MCF 10A (cell line): Measurements from ENCODE around the gene EGR4. TPM values are rescaled to one million over a fixed set of nuclear protein-coding genes. Genes with fewer than 3 reads are reported as not detected.
"Not testable (repeated sequence)": the region's sequence is repeated elsewhere in the genome, so short reads cannot be mapped to it uniquely, and the experiment has no call there.

Experiments used
- BruUV-seq: library from RNA; stranded (reverse); fragments of 400-500 nt; replicated peaks from 2 replicates; lab custom pipeline; 2021; lab: Mats Ljungman, UMichigan
- CTCF ChIA-PET: fragments of 300-600 bp; sonication (Branson Sonifier 250); formaldehyde crosslinking; extraction: SDS; loops from one replicate; lab custom pipeline; 2021; ENCODE audit warnings: antibody characterized with exemption, inconsistent platforms; lab: Yijun Ruan, JAX
- POLR2A ChIA-PET: fragments of 300-600, 350-650 bp; sonication (Branson Sonifier 250); formaldehyde crosslinking; extraction: SDS; loops from one replicate; lab custom pipeline; 2020; ENCODE audit warnings: antibody characterized with exemption, inconsistent platforms; lab: Yijun Ruan, JAX
- DNase-seq: peaks from one replicate; pipeline ENCODE4 v3.0.0-alpha.2; 2018; ENCODE audit not compliant: unreplicated experiment
- H3K27ac Mint-ChIP-seq: one replicate; pipeline ENCODE4 v1.8.0; 2022; ENCODE audit warnings: mild to moderate bottlenecking, low read depth, mixed read lengths; ENCODE audit not compliant: unreplicated experiment
- H3K27me3 Mint-ChIP-seq: one replicate; pipeline ENCODE4 v1.8.0; 2022; ENCODE audit warnings: mixed read lengths; ENCODE audit not compliant: insufficient read depth, unreplicated experiment
- H3K36me3 Mint-ChIP-seq: one replicate; pipeline ENCODE4 v1.8.0; 2022; ENCODE audit warnings: mild to moderate bottlenecking, moderate library complexity, mixed read lengths; ENCODE audit not compliant: insufficient read depth, unreplicated experiment
- H3K4me1 Mint-ChIP-seq: one replicate; pipeline ENCODE4 v1.8.0; 2022; ENCODE audit warnings: mixed read lengths; ENCODE audit not compliant: insufficient read depth, unreplicated experiment
- H3K4me3 Mint-ChIP-seq: one replicate; pipeline ENCODE4 v1.8.0; 2022; ENCODE audit warnings: mild to moderate bottlenecking, moderate library complexity, mixed read lengths; ENCODE audit not compliant: unreplicated experiment
- H3K9me3 Mint-ChIP-seq: one replicate; pipeline ENCODE4 v1.8.0; 2022; ENCODE audit warnings: mixed read lengths; ENCODE audit not compliant: unreplicated experiment
- CTCF ChIP-seq: fragments of 200-600 bp; IDR thresholded peaks from one replicate; pipeline ENCODE4 v1.8.0; 2022; ENCODE audit warnings: antibody characterized with exemption, mild to moderate bottlenecking; ENCODE audit not compliant: unreplicated experiment
- intact Hi-C: fragments of 100-400 bp; cut with micrococcal nuclease; formaldehyde crosslinking; loops from 2 replicates; pipeline ENCODE4 v1.14.1; 2022
- total RNA-seq: library from RNA; stranded (reverse); gene quantifications from 2 replicates; pipeline ENCODE4 v1.2.3, GENCODE V29; 2022

The EGR4 gene
- total RNA-seq, 1 experiment from 2014 or later, result 0.37 TPM

- POLR2A ChIA-PET, result no interaction called here
- CTCF ChIA-PET, result interaction anchor here (0.6 to 1.3 kb wide), 3 partner anchors 25 to 561 kb away, joined by 3 to 4 read pairs (median 3); partner anchors contain the start of gene EGR4
- DNase-seq, result no peak
- Mint-ChIP-seq H3K27me3 (peaks cover 11% of the 10 kb centered on the region), H3K9me3 (no peaks in the 10 kb centered on the region), H3K4me1 (peaks cover 6% of the 10 kb centered on the region), H3K36me3 (no peaks in the 10 kb centered on the region), H3K27ac (no peak overlapping the region), H3K4me3 (no peak overlapping the region)
- no TSS peak for BruUV-seq
- intact Hi-C loops, result no loop called here
- TF ChIP-seq CTCF, result no peak
Observed at GRCh38 chr2:73263540-73264331, 29.6 kb downstream of the EGR4 start.

- H3K27ac Mint-ChIP-seq, DNase-seq, H3K9me3 Mint-ChIP-seq, H3K4me3 Mint-ChIP-seq, H3K36me3 Mint-ChIP-seq, BruUV-seq, H3K4me1 Mint-ChIP-seq, H3K27me3 Mint-ChIP-seq, intact Hi-C loops: not testable (repeated sequence)
- CTCF ChIA-PET, result interaction anchor here (0.6 to 1.6 kb wide), 6 partner anchors 26 to 562 kb away, joined by 3 to 6 read pairs (median 4); partner anchors contain the start of gene EGR4
- POLR2A ChIA-PET, result interaction anchor here (0.6 kb wide), 1 partner anchor 101 kb away, joined by 4 read pairs; no protein-coding TSS in a partner anchor
Observed at GRCh38 chr2:73262691-73263429, 30.5 kb downstream of the EGR4 start.

GRCh38 chr2:73262108-73262651 is 31.2 kb downstream of the EGR4 start:
- no TSS peak for BruUV-seq
- Mint-ChIP-seq H3K27me3 (no peaks in the 10 kb centered on the region), H3K4me3 (no peak overlapping the region), H3K36me3 (no peaks in the 10 kb centered on the region), H3K27ac (no peak overlapping the region), H3K9me3 (no peaks in the 10 kb centered on the region), H3K4me1 (no peaks in the 10 kb centered on the region)
- intact Hi-C loops, result no loop called here
- no peak for TF ChIP-seq CTCF
- no peak for DNase-seq
- POLR2A ChIA-PET, result interaction anchor here (0.6 kb wide), 1 partner anchor 101 kb away, joined by 4 read pairs; no protein-coding TSS in a partner anchor
- CTCF ChIA-PET, result interaction anchor here (0.6 to 1.6 kb wide), 6 partner anchors 28 to 370 kb away, joined by 3 to 6 read pairs (median 4); partner anchors contain the start of gene EGR4

- CTCF ChIA-PET, result interaction anchor here (0.9 to 2.1 kb wide), 11 partner anchors 10 to 269 kb away, joined by 3 to 5 read pairs (median 3); no protein-coding TSS in a partner anchor
- DNase-seq, result peak; percentile 64
- no peaks in the 10 kb centered on the region for H3K27me3 Mint-ChIP-seq
- H3K36me3 Mint-ChIP-seq, result no peaks in the 10 kb centered on the region
- H3K27ac Mint-ChIP-seq, result no peak overlapping the region
- peak; percentile 68 for TF ChIP-seq CTCF
- intact Hi-C loops, result loop anchor here (1.0 kb wide), 2 partner anchors 48 to 83 kb away; no protein-coding TSS in a partner anchor
- no TSS peak for BruUV-seq
- no peaks in the 10 kb centered on the region for H3K9me3 Mint-ChIP-seq
- no peaks in the 10 kb centered on the region for H3K4me1 Mint-ChIP-seq
- POLR2A ChIA-PET, result no interaction called here
- H3K4me3 Mint-ChIP-seq, result no peak overlapping the region
Observed at GRCh38 chr2:73260338-73260984, 32.9 kb downstream of the EGR4 start.
